Pons (tissue), 1 donor: ENCODE results near the gene KCNK5.
A peak's percentile ranks its signal among the peaks of the same experiment; 100 is the strongest.

ENCODE experiments used
- DNase-seq: peaks from one replicate; pipeline ENCODE4 v3.0.0-alpha.2; 2016; ENCODE audit warnings: low spot score

Gene KCNK5

DNA sequence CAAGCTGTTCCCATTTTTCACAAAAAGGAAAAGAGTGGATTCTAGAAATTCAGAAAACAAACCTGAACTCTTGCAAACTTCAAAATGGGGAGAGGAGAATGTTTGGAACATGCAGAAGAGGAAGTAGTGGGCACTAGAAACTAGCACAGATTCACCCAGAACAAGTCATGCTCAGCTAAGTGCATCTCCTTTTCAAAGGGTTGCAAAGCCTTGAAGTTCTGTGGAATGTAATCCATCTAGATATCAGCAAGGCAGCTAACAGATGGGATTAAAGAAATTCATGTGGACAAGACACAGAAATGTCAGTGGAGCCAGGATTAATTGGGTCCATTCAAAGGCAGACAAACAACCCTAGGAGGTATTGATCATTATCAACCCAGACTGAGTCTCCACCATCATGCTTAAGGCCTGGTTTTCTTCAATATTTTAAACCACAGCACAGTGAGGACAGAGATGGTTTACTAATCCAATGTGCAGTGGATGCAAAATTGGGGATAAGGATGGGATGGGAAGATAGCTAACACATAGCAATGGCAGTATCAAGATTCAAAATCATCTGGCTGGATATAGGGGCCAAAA is 31.3 kb downstream of the KCNK5 start:
- no peak for DNase-seq

DNA sequence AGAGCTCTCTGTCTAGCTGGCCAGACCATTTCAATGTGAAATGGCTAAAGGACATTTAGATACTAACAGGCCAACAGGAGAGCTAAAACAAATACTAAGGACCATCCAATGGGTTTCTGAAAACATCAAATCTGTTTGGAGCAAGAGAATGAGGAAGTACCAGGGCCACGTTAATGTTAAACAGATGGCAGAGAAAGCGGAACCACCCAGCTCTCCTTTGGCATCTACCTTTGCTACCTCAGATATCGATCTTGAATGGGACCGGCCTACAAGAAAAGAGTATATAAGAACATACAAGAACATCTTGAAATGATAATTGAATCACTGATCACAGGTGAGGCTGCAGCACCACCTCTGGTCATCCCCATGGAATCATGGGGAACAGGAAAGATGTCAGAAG is 31.8 kb downstream of the KCNK5 start:
- no peak for DNase-seq

DNA sequence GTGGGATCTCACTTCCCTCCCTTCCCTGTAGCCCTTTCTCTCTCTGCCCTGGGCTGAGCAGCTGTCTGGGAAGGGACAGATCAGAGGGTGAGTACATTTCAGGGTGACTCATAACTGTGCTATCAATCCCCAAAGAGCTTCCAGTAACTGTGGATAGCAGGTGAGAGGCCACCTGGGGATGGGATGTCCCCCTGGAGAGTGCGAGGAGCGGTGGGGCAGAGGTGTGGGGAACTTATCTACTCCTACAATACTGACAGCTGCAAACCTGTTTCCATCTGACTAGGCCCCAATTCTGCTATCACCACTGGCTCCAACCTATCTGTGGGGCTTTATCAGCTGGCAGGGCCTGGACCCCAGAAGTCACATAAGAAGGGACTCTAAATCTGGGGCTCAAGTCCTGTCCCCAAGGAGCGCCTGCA is 32.6 kb downstream of the KCNK5 start:
- no peak for DNase-seq

DNA sequence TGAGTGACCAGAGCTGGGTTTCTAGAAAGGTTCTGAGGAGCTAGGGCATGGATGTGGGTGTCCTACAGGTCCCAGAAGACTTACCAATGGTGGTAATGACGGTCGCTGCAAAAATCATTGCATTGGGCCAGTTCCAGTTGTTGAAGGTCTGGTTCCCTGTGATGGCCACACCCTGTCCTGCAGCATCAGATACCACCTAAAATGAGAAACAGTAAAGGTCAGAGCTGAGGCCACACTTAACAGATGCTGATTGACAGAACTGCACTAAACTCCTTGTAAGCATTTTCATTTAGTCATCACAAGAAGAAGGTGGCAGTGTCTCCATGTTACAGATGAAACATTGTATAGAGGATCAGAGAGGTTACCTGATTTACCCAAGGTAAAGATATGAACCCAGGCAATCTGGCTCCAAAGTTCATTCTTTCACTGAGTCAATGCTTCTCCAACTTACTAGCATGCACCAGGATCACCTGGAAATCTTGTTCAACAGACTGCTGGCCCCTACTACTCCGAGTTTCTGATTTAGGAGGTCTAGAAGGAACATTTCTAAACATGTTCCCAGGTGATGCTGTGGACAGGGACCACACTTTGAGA is 33.4 kb downstream of the KCNK5 start:
- DNase-seq = no peak

DNA sequence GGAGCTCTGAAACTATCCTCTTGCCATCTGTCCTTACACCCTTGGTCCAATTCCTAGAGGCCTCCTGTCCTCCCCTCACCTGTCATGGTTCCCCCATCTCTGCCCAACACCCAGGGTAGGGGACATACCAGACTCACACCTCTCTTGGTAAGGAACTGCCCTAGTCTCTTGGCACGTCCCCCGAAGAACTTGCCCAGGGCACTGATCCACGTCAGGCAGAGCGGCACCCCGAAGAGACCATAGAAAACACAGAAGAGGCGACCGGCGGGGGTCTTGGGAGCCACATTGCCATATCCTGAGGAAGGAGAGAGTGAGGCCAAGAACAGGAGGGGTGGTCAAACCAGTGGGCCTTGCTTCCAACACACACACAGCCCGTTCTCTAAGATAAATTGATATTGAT is 34.8 kb downstream of the KCNK5 start:
- no peak for DNase-seq

DNA sequence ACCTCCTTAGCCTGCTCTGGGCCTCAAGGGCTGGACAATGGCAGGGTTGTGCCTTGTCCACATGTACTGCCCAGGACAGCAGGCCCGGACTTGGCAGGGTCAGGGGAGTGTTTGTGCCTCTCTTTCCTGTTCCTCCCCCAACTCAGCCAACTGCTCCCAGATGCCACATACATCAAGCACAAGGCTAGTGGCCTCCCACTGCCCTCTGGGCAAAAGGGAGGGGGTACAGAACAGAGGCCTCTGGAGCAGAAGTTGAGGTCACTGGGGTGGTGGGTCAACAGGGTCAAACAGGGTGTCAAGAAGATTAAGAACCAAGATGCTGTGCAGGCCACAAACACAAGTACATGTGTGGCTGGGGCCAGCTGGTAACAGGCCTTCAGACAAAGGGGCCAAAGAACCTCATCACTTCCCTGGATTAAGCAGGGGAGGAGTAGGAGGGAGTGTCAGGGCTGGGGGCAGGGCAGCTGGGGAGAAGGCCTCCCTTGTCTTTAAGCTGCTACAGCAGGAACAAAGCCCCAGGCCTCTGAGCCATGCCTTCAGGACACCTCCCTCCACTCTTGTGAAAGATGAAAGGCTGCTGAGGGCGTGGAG is 36.0 kb downstream of the KCNK5 start:
- peak; percentile 12 for DNase-seq

DNA sequence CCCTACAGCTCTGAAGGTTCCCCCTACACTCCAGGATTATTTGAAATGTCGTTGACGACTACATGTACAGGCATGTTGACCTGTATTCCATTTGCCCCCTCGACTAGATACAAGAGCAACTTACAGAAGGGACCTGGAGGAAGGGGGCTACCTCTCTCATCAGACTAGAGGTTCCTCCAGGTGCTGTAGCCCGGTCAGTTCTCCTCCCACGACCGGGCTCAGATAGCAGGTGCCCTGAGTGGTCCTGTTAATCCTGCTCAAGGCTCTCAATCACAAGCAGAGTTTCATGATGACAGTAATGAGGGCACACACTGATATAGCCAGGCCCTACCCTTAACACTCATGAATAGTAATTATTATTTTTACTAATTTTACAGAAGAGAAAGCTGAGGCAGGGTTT is 36.5 kb downstream of the KCNK5 start:
- no peak for DNase-seq

DNA sequence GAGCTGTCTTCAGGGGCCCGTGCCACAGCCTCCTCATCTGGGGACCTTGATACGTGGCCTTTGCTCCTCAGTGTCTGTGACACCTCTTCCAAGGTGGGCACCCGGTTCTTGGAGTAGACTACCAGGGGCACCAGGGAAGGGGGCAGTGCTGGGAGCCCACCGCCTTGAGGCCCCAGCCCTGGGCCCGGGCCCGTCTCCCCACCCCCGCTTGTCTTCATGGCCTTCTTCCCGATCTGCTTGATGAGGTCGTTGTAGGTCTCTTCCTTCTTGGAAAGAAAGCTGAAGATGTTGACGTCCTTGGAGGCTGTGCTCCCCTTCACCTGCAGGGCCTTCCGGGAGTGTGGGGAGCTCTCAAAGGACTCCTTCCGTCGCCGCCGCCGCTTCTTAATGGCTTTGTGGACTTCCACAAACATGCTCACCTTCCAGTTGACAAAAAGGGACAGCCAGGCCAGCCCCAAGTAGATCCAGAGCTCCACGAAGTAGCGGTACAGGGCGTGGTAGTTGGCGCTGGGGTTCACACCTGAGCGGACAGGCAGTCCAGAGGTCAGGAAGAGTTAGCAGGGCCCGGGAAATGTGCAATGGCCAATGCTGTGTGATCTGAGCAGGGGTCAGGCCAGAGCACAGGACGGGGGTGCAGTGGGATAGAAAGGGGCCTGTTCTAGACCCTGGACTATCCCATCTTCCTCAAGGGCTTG is 37.9 kb downstream of the KCNK5 start:
- no peak for DNase-seq

DNA sequence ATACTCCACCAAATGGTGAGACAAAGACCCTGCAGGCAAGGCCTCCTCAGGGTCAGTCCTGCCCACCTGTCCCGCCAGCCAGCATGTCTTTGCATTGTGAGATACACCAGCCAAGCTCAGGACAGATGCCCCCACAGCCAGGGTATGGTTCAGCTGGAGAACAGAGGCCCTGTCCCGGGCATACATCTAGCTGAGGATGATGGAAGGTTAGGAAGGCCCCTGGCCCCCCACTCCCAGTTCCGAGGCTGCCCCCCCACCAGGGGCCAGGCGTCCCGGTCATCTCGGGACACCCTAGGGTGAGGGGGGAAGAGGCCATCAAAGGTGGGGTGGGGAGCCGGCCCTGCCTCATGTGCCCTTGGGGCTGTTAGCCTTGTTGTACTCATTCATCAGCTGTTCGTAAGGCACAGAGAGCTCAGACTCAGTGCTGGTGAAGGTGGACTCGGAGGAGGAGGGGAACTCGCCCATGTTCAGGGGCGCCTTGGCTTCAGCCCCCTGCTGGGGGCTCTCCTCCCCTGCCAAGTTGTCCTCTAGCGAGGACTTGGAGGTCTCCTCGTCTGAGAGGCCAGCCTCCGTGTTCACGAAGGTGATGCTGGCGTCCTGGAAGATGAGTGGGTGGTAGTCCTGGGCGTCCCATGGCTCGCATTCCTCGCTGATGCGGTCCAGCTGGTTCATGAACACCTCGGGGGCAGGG is 38.6 kb downstream of the KCNK5 start:
- DNase-seq = no peak

DNA sequence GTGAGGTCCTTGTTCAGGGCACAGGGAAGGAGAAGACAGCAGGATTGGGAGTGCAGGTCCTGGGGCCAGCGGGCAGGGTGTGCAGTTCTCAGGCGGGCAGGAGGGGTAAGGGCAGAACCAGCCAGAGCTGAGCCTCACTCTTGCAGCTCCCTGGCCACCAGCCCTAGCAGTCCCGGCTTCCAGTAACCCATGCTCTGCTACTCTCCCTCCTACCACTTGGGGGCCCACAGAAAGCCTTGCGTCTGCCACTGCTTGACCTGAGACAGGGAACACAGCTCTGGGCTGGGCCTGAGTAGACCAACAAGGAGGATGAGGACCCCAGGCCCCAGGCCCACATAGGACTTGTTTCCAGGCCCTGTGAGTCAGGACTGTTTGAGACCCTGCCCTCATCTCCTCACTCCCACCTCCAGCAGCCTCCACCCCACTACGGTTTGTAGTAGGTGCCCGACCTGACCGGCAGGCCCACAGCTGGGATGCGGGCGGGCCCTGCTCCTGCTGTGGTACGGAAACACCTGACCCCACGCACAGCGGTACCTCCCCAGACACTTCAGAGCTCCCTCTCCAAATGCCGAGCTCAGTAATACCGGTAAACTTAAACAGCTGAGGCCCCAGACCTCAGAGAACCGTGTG is 39.2 kb downstream of the KCNK5 start:
- DNase-seq = peak; percentile 40

DNA sequence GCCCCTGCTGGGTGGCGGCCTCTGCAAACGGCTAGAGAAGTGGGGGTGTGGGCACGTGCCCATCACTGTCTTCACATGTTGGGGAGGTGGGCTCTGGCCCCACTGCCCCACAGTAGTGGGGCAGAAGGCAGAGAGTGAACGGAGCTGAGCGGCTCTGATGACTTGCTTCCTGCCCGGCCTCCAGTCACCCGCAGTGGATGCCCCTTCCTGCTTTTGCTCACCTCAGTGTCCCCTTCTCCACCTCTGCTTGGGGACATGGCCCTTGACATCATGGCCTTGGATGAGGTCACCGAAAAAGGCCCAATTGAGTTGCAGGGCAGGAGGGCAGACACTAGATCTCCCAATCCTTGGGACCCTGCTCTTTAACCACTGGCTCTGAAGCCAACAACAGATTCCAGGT is 40.1 kb downstream of the KCNK5 start:
- DNase-seq = no peak

DNA sequence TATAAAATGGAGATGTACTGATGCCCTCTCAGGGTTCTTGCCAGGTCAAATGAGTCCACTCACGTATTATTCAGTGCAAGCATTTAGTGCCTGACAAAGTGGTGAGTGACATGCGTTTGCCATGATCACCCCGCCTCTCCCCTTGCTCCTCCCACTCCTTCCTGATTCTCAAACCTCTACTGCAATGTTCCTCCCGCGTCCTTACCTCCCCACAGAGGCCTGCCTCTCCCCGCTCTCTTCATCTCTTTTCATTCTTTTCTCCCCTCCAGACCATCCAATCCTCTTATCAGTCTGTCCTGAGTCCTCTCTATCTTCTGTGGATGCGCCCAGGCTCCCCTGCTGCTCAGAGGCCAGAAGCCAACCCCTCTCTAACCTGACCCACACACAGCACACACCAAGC is 40.7 kb downstream of the KCNK5 start:
- no peak for DNase-seq

DNA sequence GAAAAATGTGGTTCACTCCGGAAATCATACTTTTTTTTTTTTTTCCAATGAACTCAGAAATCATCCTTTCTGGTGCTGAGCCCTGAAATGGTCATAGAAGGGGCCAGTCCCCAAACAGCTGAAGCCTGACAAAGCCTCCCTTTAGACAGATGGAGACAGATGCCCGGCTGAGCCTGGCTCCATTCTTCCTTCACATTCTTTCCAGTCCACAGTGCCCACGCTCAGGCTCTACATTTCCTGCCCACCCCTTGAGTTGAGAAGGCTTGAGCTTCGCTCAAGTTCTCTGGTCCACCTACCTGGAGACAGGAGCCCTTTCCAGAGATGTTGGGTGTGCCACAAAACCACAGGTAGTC is 41.2 kb downstream of the KCNK5 start:
- DNase-seq = no peak

DNA sequence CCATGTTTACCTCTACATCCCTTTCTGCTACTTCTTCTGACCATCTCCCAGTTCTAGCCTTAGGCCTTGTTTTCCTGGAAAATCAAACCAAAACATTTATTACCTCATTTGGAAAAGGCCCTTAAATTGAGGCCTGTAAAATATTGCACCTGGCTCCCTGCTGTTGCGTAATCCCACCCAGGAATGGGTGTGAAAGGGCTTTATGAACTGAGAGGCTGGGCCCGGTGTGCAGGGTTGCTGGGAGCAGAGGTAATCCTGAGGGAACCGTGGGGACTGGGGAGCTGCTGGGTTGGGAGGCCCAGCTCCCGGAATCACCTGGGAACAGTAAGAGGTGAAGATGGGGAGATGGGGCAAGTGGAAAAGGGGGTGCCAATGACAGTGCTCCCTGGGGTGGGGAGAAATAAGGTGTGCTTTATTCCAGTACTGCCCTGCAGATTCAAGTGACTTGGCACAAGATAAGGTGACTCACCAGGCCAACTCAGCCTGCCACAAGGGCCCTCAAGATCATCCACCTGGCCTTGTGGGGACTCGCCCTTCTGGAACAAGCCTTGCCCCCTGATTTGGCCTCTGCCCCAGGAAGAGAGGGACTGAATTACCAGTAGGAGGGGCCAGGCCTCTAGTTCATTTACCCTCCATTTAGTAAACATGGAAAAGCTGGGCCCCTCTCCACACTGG is 44.2 kb downstream of the KCNK5 start:
- no peak for DNase-seq

DNA sequence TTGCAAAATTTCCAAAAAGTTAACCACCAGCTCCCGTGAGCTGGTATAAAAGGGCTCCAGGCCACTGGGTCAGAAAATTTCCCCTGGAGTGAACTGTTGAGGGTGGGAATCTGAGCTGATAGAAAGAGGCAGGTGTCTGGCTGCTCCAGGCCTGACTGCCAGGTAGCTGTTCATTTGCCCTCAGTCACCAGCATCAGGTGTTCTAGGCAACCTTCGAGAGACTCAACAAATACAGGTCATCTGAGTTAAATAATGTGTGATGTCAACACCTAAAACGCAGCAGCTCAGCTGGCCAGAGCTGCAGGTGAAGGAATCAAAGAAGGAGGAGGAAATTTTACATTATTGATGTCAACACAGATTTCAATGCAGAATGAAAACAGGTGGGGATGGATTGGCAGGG is 46.7 kb downstream of the KCNK5 start:
- DNase-seq = no peak

DNA sequence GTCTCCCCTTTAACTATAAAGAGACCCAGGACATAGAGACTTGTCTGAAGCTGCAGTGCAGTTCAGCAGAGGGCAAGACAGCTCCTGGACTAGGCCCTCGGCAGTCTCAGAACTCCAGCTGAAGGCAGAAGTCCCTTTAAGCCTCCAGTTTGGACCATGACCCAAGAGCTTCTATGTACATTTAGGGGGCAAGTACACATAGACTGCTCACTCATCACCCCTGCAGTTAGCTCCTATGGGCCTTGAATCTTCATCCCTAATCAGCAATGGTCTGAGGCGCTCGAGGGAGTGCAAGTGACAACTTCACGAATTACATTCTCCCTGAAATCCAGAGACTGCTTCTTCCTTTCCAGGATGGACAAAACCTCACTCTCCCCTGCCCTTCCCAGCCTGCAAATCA is 47.4 kb downstream of the KCNK5 start:
- no peak for DNase-seq

DNA sequence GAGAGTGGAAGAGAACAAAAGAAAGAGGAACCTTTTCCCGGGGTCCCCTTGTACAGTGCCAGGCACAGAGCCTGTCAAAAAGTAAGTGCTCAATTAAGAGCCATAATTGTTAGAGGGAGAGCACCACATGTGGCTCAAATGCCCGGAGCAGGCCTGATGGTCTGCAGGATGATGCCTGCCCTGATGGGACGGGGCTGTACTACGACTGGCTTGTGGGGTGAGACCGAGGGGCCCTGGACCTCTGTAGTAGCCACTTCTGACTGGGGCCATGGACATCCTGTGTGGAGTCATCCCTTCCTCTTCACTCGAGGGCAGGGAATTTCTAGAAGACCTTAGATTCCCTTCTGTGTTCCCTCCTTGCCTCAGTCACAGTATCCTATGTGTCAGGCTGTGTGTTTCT is 47.9 kb downstream of the KCNK5 start:
- DNase-seq = no peak

DNA sequence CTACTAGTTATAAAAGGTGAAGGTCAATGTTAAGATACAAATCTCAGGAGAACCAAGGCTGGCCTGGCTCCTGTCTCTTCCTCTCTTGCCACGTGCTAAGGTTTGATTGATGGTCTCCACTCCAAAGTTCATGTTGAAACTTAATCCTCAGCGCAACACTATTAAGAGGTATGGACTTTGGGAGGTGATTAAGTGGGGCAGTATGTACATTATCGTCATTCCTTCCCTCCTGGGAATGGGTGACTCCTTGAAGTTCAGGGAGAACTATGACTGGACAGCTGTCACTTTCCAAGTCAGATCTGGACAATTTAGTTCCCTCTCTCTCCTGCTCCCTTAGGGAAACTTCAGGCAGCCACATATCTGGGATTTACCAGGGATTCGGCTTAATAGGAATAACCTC is 50.5 kb downstream of the KCNK5 start:
- no peak for DNase-seq

DNA sequence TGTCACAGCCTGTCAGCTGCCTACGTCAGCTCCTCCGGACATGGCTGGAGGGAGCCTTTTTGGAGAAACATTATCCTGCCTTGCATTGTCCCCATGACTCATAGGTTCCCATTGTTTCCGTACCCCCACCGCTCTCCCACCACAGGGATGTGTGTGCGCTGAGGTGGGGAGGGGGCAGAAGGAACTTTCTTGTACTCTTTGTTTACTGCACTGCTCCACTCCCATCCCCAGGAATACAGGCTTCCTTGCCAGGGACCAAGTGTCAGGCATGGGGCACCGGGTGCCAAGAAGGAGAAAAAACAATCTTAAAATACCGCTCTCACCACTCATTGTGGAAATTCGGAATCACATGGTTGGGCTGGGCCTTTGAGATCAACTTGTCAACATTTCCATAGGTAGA is 51.0 kb downstream of the KCNK5 start:
- DNase-seq = no peak

DNA sequence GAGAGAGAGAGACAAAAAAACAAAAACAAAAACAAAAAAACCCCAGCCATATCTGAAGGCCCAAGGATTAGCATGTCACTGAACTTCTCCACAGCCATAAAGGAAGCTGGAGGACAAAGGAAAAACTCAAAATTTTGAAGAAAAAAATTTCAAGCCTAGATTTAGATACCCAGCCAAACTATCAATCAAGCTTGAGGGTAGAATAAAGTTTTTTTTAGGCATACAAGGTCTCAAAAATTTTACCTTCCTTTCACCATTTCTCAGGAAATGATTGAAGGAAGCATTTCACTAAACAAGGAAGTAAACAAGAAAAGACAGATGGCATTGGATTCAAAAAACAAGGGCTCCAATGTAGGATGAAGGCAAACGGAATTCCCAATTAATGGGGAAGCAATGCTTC is 52.1 kb downstream of the KCNK5 start:
- DNase-seq = no peak

DNA sequence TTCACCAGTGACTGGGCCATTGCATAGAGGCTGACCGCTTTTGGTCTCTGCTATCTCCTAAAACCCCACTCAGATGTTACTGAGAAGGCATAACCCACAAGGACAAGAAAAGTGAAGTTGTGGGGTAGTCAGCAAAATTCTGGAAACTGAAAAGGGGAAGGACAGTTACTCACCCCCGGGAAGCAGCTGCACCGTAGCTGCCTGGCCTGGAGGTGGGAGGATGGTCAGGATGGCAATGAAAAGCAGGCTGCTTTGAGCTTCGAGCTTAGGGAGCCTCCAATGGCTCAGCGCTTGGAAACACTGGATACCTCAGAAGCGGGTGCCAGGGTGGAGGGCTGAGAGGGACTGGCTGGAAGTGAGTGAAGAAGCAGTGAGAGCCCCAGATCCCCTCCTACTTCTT is 56.0 kb downstream of the KCNK5 start:
- peak; percentile 53 for DNase-seq

DNA sequence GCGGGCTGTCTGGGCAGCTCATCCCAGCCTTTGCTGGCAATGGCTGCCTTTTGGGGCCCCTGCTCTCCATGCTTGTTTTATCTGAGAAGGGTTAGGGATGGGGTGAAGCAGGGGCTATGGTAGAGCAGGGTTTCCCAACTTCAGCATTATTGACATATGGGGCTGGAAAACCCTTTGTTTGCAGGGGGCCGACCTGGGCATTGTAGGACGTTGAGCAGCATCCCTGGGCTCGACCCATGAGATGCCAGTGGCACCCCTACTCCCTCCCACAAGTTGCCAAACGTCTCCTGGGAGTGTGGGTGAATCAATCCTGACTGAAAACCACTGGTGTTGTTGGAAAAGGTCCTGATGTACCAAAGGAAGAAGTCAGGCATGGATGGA is 56.9 kb downstream of the KCNK5 start:
- no peak for DNase-seq
